CD4-positive, alpha-beta T cell treated with Interleukin-15 for 4 hours (primary cell): ENCODE data around the gene PSRC1.
"Not testable (repeated sequence)": the region's sequence is repeated elsewhere in the genome, so short reads cannot be mapped to it uniquely, and the experiment has no call there.

Experiments used
- DNase-seq: peaks from one replicate; pipeline ENCODE4 v3.0.0-alpha.2; 2020; ENCODE audit warnings: low spot score

Gene PSRC1

DNA sequence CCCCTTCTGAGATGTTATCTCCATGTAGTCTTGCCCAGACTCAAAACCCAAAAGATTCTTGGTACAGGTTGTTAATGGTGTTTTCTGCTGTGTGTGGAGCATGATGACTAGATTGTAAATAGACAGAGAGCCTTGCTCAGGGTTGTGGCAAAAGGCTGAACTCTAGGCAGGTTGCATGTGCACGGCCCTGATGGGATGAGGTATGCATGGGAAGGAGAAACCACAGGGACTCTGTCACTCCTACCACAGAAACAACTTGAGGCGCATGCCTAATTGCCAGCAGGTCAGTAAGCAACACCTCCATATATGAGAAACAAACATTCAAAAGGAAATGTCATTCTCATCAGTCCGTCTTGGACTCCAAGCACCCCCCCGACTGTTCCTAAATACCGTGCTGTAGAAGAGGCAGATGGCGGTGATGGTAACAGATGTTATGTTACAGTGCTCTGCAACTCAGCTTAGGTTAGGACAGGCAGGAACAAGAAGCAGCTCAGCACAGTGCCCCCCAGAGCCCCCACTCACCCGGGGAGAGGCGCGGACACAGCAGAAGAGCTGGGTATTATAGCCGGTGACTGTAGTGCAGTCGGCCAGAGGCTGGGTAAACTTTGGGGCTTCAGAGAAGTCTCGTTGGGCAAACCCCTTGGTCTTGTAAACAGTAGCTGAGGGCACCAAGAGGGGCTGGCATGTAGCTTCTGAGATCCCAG lies 12.9 kb upstream of the PSRC1 start:
- DNase-seq = no peak

DNA sequence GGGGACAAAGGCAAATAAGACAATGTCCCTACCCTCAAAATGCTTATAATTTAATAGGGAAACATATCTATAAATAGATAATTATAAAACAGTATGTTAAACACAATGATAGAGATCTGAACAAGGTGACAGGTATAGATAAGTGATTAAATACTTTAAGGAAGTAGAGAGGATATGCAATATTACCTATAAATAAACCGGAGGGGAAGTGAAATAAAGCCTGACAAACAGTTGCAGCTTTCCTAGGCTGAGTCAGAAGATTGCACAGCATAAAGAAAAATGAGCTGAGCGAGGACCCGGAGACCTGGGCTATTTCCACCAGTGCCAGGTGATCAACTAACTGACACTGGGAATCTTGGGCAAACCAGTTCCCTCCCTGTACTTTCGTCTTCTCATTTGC lies 11.5 kb upstream of the PSRC1 start:
- no peak for DNase-seq

DNA sequence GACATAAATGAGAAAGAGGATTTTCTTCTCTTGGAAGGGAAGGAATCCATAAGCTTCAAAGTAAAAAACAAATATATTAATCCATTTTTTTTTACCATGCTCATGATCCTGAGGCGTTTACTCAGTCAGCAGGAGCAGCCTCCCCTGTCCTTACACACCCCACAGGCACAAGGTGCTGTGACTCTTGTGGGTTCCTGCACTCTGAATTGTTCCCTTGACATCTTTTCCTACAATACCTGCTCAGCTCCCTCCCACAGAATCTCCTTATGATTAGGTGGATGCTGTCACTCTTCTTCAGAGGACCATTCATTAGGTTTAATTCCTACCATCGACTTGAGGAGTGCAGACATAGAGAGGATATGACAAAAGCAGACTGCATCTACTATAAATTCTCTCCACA lies 10.1 kb upstream of the PSRC1 start:
- DNase-seq = no peak

DNA sequence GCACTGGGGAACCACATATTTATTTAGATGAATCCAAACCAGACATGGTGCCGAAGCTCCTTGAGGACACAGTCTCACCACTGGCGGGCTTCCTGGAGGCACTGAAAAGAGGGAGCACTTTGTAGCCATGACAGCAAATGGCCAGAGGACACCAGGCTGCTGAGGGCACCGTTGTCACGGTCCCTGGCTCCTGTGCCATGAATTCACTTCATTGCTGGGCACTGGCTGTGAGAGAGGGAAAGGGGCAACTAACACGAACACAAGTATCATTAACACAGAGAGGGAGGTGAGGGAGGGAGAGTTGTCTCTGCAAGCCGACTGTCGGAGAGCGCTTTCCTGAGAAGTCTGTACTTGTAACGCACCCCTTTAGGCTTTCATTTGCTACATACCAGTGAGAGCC lies 9.4 kb upstream of the PSRC1 start:
- no peak for DNase-seq

DNA sequence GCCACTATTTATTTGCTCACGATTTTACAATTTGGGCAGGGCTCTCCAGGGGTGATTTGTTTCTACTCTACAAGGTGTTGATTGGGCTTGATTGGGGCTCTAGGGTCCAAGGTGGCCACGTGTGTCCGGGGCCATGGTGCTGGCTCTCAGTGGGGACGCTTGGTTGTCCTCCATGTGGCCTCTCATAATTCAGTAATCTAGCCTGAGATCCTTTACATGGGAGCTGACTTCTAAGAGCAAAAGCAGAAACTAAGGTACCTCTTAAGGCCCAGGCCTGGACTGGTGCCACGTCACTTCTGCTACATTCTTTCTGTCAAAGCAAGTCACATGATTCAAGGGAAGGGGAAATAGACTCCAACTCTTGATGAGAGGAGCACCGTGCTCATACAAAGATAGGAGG lies 8.1 kb upstream of the PSRC1 start:
- no peak for DNase-seq

DNA sequence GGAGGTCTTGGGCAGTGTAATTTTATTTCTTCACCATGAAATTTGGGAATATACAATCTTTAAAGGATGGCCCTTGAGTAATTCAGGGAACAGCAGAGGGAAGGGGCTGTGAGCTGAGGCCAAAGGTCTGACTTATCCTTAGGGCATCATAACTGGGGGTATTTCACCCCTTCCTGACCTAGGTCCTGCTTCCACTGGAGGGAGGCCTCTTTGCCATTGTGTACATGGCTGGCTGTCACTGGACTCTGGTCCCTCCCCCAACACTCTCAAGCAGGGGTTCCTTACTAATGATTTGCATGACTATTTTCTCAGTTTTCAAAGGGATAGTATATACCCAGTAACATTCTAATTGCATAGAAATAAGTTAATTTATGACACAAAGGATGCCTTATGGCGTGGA lies 7.2 kb upstream of the PSRC1 start:
- no peak for DNase-seq

DNA sequence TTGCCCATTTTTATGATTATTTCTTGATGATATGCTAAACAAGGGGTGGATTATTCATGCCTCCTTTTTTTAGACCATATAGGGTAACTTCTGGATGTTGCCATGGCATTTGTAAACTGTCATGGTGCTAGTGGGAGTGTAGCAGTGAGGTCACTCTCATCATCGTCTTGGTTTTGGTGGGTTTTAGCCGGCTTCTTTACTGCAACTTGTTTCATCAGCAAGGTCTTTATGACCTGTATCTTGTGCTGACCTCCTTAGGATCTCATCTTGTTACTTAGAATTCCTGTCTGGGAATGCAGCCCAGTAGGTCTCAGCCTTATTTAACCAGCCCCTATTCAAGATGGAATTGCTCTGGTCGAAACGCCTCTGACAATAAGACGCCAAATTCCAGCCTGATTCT lies 3.8 kb upstream of the PSRC1 start:
- not testable (repeated sequence) for DNase-seq

DNA sequence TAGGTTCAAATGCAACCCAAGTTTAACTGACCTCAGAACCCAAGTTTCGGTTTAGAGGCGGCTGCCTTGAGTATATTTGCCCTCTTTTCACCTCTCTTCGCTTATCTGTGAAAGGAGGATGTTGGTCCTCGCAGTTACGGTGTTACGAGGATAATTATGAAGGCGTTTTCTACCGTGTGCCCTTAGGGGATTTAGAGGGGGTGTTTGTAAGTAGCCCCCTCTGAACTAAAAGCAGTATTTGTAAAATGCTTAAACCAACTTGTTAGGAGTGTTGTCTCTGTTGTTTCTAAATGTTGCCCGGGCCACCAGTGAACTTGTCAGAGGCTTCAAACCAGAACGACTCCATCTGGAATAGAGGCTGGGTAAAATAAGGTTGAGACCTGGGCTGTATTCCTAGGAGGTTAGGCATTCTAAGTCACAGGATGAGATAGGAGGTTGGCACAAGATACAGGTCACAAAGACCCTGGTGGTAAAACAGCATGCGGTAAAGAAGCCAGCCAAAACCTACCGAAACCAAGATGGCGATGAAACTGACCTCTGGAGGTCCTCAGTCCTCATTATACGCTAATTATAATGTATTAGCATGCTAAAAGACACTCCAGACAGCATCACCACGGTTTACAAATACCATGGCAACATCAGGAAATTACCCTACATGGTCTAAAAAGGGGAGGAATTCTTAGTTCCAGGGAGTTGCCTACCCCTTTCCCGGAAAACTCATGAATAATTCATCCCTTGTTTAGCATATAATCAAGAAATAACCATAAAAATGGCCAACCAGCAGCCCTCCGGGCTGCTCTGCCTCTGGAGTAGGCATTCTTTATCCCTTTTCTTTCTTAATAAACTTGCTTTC lies 1.0 kb upstream of the PSRC1 start:
- DNase-seq = no peak

DNA sequence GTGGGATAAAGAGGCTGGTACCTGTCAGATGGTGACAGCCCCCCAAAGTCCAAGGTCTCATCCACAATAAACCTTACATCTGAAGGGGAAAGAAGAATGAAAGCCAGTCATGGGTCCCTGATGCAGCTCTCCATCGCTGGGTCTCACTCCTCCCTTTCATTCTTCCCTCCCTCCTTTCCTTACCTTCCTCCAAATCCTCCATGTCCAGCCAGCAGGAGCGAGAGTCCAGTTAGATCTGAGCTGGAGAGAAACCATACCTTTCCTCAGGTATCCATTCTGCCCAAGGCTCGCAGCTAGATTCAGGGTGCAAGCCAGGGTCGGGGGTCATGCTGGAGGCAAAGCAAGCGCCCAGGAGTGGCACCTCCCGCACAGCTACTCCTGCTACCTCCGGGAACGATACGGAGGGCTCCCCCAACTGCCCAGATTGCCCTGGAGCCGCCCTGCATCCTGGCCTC lies 421 bp downstream of the PSRC1 start:
- no peak for DNase-seq

DNA sequence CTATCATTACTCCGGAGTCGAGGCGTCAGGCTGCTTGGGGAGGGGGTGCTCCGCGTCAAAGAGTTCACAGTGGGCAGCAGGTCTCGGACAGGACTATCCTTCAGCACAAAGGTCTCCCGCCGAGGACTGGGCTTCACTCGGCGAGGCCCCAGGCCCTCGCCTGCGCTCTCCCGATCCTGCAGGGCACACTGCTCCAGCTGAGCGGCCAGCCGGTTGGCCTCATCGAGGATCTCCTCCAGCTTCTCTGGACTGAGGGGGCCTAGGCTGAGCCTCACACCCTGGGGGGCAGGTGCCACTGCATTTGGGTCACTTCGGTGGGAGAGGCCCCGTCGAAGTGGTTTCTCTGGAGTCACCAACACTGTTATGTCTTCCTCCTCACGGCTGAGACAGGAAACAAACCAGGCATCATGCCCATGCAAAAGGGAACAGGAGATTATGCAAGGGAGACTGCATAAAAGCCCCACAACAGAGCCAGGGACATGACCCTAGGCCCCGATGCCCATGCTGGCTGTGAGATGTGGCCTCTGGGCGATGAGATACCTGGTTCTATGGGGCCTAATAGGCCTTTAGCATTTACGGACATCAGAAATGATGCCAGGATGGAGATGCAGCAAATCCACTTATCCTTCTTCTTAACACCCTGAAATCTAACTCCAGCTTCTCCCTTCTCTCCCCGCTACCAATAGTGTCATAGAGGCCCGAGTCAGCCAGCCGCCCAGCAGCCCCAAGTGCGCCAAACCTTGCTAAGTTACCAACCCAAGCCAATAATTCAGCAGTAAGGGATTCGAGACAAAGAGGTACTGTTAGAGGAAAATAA lies 1.1 kb downstream of the PSRC1 start:
- no peak for DNase-seq

DNA sequence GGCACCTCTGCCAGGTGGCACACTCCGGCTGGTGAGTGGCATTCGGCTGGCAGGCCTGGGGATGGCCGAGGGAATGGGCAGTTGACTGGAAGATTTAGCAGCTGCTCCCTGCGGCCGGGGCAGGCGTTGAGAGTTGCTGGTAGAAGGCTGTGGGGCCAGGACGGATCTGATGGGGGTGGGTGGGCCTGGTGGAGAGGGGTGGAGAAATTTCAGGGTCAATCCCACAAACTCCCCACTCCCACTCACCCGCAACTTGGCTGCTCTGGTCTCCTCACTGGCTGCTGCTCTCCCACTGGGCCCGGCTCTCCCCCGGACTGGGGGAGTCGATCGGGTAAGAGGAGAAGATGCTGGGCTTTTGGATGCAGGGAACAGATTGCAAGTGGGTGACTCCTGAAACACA lies 2.1 kb downstream of the PSRC1 start:
- DNase-seq = no peak

DNA sequence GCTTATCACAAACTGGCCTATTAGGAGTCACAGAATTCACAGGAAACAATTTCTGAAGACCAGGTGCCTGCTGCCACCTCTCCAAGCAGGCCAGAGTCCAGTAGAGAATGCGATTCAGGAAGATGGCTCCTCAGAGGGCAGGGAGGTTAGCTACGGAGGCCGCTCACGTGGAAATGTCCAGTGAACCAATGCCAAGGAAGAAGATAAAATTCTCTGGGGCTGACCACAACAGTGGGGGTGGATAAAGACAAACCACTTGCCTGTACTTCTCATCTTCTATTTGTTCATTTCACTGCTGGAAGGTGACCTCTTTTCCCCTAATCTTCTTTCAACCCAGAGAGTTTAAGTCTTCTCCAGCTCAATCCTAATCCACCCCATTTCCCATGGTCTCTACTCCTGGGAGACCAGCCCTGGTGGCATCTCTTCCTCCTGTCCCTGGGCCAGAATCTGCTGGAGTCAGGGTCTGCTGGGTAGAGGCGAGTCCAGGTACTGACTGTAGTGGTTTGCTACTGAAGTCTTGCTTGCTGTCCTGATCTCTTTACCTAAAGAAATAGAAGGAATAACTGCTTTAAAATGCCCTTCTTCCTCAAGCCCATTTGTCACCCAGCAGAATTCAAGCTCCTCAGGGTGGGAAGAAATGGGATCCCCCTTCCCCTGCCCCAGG lies 3.2 kb downstream of the PSRC1 start:
- DNase-seq = no peak

DNA sequence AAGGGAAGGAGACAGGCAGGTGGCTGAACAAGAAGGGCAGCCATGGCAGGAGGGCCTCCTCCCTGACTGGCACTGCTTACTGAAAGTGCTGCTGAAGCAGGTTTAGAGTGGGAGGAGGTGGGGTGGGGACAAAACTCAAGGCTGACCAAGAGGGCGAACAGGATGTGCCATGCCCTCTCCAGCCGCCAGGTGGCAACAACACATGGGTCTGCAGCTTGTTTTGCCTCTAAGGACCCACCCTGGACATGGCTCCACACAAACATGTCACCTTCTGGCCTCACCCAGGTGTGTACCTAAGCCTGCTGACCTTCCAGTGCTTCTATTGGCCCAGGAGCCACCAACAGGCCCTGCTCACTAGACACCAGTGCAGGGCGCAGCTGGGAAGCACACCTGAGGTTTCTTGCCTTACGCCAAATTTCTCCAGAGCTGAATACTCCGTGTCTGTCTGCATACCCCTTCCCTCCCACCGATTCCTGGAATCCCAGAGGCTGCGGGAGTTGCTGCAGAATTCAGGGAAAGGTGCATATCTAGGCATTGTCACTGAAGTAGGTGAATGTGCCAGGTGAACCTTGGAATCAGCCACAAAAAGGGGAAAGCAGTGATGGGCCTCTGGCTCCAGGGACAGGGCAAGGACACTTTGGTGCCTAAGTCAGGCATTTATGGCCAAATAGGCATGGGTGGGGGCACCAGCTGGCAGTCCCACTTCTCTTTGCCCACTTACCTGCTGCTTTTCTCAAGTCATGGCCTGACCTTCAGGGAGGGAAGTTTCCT lies 5.3 kb downstream of the PSRC1 start:
- peak; percentile 55 for DNase-seq

DNA sequence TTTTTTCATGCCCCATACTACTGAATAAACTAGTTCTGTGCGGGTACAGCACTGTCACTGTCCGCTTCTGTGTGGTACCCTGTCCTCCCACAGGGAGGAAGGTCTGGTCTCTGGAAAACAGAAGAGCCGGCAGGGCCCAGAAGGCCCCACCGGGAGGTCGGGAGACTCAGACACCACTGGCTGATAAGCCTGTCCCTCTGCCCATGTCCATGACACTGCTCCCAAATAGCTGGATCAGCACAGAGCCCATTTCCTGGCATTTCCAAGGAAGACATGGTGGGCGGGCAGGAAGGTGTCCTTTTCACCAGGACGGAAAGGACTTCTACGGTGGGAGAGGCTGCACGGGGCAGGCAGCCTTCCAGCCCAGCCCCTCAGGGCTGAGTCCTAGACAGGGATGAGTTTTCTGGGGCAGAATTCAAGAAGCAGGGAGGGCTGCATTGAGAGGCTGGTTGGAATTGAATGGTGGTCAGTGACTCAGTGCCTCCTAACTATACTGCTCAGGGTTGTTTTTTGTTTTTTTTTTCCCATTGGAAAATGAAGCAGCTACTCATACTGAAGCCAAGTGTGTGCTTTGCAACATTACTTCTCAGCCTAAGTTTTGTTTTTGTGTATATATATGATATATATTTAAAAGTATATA lies 7.1 kb downstream of the PSRC1 start:
- no peak for DNase-seq

DNA sequence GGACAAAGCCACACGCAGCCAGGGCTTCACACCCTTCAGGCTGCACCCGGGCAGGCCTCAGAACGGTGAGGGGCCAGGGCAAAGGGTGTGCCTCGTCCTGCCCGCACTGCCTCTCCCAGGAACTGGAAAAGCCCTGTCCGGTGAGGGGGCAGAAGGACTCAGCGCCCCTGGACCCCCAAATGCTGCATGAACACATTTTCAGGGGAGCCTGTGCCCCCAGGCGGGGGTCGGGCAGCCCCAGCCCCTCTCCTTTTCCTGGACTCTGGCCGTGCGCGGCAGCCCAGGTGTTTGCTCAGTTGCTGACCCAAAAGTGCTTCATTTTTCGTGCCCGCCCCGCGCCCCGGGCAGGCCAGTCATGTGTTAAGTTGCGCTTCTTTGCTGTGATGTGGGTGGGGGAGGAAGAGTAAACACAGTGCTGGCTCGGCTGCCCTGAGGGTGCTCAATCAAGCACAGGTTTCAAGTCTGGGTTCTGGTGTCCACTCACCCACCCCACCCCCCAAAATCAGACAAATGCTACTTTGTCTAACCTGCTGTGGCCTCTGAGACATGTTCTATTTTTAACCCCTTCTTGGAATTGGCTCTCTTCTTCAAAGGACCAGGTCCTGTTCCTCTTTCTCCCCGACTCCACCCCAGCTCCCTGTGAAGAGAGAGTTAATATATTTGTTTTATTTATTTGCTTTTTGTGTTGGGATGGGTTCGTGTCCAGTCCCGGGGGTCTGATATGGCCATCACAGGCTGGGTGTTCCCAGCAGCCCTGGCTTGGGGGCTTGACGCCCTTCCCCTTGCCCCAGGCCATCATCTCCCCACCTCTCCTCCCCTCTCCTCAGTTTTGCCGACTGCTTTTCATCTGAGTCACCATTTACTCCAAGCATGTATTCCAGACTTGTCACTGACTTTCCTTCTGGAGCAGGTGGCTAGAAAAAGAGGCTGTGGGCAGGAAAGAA lies 8.1 kb downstream of the PSRC1 start:
- no peak for DNase-seq

DNA sequence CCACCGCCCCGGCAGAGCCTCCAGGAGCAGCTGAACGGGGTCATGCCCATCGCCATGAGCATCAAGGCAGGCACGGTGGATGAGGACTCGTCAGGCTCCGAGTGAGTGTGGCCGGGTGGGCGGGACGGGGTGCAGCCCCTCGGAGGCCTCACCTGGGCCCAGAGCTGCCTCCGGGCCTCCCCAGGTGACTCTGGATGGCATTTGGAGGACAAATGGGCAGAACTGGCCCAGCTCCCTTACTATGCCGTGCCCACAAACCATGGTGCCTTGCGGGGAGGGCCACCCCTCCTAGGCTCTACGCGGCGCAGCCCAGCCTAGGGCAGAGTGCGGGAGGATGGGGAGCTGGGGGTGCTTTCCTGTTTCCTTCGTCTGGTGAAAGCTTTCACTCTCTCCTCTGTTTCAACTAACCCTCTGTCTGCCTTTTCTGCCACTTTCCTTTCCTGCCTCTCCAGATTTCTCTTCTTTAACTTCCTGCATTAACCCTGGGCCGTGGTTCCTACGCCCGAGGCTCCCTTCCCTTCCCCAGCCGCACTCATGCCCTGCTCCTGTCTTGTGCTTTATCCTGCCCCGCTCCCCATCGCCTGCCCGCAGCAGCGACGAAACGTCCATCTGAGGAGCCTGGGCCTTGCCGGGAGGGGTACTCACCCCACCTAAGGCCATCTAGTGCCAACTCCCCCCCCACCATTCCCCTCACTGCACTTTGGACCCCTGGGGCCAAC lies 9.2 kb downstream of the PSRC1 start:
- DNase-seq = no peak

DNA sequence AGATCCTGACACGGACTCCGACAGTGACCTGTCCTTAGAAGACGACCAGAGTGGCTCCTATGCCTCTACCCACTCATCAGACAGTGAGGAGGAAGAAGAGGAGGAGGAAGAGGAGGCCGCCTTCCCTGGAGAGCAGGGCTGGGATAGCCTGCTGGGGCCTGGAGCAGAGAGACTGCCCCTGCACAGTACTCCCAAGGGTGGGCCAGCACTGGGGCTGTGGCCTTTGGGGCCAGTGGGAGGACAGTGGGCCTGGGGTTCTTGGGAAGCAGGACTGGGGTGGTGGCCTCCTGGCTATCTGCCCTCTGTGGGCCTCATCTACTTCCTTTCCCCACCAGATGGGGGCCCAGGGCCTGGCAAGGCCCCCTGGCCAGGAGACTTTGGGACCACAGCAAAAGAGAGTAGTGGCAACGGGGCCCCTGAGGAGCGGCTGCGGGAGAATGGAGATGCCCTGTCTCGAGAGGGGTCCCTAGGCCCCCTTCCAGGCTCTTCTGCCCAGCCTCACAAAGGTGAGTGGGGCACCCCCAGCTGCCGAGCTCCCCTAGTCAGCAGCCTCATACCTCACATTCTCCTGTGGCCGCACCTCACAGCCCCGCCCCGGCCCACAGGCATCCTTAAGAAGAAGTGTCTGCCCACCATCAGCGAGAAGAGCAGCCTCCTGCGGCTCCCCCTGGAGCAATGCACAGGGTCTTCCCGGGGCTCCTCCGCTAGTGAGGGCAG lies 10.0 kb downstream of the PSRC1 start:
- no peak for DNase-seq

DNA sequence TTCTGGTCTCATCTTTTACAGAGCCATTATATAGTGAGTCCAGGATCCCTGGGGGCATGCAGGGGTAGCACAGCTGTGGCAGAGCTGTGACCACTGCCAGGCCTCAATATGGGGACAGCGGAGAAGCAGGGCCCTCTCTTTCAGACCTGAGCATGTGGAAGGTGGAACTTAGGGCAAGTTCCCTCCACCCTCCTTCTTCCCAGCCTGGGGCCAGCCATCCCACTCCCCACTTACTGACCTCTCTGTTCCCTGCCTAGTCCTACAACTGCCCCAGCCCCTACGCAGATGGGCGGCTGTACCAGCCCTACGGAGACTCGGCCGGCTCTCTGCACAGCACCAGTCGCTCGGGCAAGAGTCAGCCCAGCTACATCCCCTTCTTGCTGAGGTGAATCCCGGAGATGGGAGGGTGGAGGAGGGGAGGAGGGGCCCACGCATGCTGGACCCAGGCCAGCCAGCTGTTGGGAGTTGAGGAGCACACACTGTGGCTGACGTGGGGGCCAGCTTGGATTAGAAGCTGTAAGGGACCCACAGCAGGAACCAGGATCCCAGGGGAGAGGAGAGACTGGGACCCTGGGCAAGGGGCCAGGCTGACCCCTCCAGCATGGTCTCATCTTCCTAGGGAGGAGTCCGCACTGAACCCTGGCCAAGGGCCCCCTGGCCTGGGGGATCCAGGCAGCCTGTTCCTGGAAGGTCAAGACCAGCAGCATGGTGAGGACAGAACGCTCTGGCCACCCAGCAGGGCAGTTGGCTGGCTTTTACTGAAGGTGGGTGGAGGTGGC lies 10.7 kb downstream of the PSRC1 start:
- DNase-seq = no peak
